DMS53 treated with DMSO at 0.1 percent for 48 hours (cell line): ENCODE data around the gene CSTPP1.
"Not testable (repeated sequence)": the region's sequence is repeated elsewhere in the genome, so short reads cannot be mapped to it uniquely, and the experiment has no call there.

Experiments used
- DNase-seq: peaks from one replicate; lab custom pipeline; 2025; ENCODE audit not compliant: unreplicated experiment; lab: John Stamatoyannopoulos, UW

The CSTPP1 gene

DNA sequence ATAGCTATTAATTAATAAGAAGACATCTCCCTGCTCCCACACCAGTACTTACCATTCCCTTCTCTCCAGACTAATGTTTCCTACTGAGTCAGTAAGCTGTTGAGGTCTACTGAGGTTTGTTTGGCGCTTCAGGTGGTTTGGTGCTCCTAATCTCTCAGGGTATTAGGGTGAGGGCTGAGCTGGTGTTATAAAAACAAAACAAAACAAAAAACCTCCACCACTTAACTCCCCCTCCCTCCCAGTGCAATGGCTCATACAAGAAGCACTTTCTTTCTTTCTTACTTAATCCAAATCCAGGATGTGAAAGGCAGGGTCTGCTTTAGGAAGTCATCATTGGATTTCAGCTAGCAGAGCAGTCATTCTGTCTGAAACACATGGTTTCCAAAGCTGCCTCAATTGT is 15.3 kb downstream of the CSTPP1 start:
- no peak for DNase-seq

GRCh38 chr11:46952553-46952952 is 16.0 kb downstream of the CSTPP1 start:
- no peak for DNase-seq

DNA sequence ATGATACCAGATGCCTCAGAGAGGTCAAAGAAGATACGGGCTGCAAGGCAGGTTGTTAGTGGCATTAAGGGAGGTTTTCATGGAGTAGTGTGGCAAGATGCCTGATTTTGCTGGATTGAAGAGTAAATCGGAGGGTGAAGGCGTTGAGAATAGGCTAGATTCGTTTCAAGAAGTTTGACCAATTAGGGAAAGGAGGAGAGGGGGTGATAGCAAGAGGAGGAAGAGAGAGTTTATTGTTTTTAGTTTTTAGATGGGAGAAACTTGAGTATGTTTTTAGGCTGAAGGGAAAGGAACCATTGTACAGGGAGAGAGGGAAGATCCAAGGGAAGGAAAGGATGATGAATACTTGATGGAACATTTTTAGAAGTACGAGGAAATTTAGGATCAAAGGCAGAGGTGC is 16.5 kb downstream of the CSTPP1 start:
- no peak for DNase-seq

DNA sequence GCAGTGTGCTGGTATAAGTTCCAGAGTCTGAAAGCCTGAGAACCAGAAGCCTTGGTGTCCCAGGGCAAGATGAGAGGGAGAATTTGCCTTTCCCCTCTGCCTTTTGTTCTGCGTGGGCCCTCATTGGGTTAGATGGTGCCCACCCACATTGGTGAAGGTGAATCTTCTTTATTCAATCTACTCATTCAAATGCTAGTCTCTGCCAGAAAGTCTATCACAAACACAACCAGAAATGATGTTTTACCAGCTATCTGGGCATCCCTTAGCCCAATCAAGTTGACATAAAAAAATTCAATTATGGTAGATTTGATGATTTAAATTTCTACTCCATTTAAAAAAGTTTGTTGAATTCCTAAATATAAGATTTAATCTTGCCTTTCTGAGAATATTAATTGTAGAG is 22.2 kb downstream of the CSTPP1 start:
- no peak for DNase-seq

DNA sequence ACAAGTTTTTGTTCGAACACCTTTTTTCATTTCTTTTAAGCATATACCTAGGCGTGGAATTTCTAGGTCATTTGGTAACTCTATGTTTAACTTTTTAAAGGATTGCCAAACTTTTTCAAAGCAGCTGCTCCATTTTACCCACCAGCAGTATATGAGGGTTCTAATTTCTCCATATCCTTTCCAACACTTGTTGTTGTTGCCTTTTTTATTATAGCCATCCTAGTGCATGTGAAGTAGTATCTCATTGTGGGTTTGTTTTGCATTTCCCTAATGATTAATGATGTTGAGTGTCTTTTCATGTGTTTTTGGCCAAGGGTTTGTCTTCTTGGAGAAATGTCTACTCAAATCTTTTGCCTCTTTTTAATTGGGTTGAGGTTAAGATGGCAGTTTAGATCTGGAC is 24.5 kb downstream of the CSTPP1 start:
- no peak for DNase-seq

DNA sequence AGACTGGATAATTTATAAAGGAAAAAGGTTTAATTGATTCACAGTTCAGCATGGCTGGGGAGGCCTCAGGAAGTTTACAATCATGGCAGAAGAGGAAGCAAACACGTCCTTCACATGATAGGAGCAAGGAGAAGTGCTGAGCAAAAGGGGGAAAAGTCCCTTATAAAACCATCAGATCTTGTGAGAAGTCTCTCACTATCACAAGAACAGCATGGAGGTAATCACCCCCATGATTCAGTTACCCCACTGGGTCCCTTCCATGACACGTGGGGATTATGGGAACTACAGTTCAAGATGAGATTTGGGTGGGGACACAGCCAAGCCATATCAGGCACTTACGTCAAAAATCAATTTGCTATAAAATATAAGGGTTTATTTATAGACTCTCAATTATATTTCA is 25.3 kb downstream of the CSTPP1 start:
- DNase-seq, result not testable (repeated sequence)

DNA sequence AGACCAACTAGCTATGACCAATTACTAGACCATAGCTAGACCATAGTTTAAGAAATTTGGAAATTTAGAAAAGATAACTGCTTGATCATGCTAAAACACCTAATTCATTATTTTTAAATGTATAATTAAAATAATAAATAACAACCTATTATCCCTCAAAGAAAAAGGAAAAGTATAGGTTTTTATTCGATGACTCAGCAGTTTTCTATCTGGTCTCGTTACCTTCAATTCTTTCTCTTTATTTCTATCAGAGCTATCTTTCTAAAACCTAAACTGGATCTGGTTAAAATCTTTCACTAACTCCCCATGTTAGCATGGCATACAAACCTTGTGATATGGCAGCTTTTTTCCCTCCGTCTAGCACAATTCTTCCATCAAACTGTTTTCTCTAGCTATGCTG is 27.3 kb downstream of the CSTPP1 start:
- no peak for DNase-seq

- DNase-seq, result no peak
These were observed 30.2 kb downstream of the CSTPP1 start for GRCh38 chr11:46966773-46967172.

DNA sequence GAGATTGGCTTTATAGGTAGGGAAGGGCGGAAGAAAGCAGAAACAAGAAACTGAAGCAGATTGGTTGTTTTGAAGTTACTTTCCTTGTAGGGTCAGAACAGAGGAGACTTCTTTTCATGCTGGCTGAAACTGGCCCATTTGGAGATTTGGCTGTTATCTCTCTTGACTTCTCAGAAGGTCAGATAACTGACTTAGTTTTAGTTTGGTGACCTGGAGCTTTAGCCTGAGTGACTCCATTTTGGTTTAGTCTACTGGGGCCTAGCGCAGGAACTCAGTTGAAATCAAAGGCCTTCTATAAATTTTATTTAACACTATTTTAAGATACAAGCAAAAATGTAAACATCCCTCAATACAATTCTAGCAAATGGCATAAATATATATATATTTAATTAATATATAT is 31.4 kb downstream of the CSTPP1 start:
- no peak for DNase-seq

DNA sequence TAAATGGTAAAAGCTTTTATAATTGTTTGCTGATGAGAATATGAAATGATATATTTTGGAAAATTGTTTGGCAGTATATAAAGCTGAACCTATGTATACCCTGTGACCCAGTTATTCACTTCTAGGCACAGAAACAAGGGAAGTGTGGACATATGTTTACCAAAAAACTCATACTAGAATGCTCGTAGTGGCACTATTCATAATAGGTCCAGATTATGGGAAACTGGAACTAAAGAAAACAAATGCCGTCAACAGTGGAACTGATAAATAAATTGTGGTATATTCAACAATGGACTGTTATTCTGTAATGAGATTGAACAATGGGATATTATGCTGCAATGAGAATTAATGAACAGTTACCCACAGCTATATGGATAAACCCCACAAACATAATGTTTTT is 32.8 kb downstream of the CSTPP1 start:
- DNase-seq, result no peak

DNA sequence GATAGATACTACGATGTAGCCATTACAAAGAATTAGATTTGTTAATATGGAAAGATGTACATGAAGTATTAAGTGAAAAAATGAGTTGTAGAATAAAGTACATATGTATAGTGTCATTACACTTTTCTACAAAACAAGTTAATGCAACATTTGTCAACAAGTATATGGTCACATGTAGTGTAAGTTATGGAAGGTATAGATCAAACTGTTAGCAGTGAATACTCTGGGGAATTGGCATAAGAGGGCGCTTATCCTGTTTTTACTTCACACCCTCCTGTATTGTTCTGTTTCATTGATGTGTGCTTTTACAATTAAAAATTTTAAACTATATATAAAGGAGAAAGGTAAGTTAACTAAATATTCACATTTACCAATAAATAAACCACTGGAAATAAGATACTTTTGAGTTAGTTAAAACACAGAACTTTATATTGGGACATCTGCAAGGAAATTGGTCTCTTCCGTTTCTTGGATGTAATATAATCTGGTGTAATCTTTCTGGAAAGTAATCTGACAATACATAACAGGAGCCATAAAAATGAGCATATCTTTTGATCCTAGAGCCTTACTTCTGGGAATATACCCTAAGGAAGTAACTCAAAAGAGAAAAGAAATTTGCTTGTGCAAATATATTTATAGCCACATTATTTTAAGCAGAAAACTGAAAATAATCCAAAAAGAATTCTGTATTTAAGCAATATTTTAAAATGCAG is 34.5 kb downstream of the CSTPP1 start:
- DNase-seq, result no peak

- no peak for DNase-seq
These were observed 35.8 kb downstream of the CSTPP1 start for GRCh38 chr11:46972343-46972742.

GRCh38 chr11:46972821-46973220 is 36.3 kb downstream of the CSTPP1 start:
- no peak for DNase-seq

DNA sequence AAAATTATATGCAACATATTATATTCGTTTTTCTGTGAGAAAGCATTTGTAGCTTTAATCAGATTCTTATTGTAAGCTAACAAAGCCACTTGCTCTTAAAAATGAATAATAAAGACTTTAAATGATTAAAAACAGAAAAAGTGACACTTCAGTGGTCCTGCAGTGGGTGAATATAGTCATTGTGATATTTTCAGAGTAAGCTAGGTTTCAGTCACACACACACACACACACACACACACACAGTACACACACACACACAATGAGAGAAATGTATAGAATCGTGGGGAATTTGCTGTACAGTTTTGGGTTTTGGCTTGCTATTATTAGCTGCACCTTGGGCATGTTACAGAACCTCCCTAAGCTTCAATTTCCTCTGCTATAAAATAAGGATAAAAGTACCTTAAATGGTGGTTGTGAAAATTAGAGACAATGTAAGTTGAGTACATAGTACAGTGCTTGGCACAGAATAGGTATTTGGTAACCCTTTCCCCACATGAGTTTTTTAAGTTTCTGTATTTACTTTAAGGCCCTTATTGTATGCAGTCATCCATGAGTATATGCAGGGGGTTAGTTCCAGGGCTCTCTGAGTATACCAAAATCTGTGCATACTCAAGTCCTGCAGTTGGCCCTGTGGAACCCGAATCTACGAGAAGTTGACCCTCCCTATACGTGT is 39.8 kb downstream of the CSTPP1 start:
- no peak for DNase-seq

DNA sequence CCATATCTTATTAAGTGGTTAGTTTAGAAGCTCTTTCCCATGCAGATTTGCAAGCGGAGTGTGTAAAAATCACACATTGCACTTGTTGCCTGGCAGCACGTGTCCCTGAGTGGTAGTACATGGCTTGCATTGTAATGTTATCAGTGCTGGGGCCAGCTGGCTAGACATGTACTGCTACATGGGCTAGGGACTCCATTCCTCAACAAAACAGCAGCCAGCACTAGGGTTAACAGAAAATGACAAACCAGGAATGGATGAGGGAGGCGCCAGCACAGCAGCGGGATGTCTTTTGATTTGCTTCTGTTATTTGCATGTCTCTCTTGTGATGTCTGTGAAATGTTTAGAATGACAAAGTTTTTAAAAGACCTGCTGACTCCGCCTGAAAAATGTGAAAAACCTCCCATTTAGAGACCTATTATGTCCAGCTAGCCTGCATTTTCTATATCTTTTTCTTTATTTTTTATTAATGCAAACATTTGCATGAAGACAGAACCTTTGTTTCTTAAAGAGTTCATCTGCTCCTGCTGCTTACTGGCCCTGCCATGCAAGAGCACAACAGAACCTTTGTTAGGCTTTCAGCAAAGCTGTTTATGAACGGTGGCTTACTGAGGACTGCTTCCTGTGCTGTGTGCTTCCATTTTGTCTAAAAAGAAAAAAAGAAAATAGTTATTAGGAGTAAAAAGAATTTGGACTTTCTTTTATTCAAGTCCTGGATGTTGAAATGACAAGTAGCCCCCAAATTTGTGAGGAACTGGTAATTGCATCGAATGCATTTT is 40.7 kb downstream of the CSTPP1 start:
- DNase-seq, result peak; percentile 37

- DNase-seq, result peak; percentile 61
These were observed 41.5 kb downstream of the CSTPP1 start for GRCh38 chr11:46978005-46978491.

- DNase-seq, result no peak
These were observed 42.8 kb downstream of the CSTPP1 start for GRCh38 chr11:46979358-46979757.

- no peak for DNase-seq
These were observed 44.9 kb downstream of the CSTPP1 start for GRCh38 chr11:46981436-46981835.

GRCh38 chr11:46982797-46983452 is 46.4 kb downstream of the CSTPP1 start:
- DNase-seq, result no peak

- no peak for DNase-seq
These were observed 47.0 kb downstream of the CSTPP1 start for GRCh38 chr11:46983598-46983997.

- DNase-seq, result no peak
These were observed 48.0 kb downstream of the CSTPP1 start for GRCh38 chr11:46984548-46984947.
